Measurements from ENCODE around the gene SMCHD1. TPM values are rescaled to one million over a fixed set of nuclear protein-coding genes. Genes with fewer than 3 reads are reported as not detected.
"Not testable (repeated sequence)": the region's sequence is repeated elsewhere in the genome, so short reads cannot be mapped to it uniquely, and the experiment has no call there.

Gene SMCHD1
- total RNA-seq, 4 donors from 2014 or later = 41.0 to 179 (median 136) TPM

GRCh38 chr18:2823966-2824365, 168.4 kb downstream of the SMCHD1 start:
- in situ Hi-C loops (cut with MboI; ENCODE audit: low pct_ligation_motif_present in 1 of 4, low pct_unique_long_range_greater_than_20kb in 1 of 4, low sequenced_read_pairs in 3 of 4) (no loop called here), intact Hi-C loops (cut with DNase I; ENCODE audit: low total_unique reads) (no loop called here)
- TF ChIP-seq CTCF (IDR thresholded peaks at IDR 0.05) (no peak), POLR2AphosphoS5 (IDR thresholded peaks at IDR 0.05) (no peak), POLR2A (IDR thresholded peaks at IDR 0.05) (no peak), EP300 (IDR thresholded peaks at IDR 0.05; ENCODE audit: low read depth) (no peak)
- Histone ChIP-seq H3K4me3 (no peak overlapping the region), H3K36me3 (no peaks in the 10 kb centered on the region), H3K4me1 (no peaks in the 10 kb centered on the region), H3K27me3 (no peaks in the 10 kb centered on the region), H3K27ac (no peak overlapping the region), H3K9me3 (no peaks in the 10 kb centered on the region)
- 93 to 95% methylated on average over 2 of the region's 2 CpGs for WGBS, 2 donors (ENCODE audit: low coverage in 1 of 2)
- no peak for DNase-seq

- H3K27ac ChIP-seq = no peak overlapping the region
- no peaks in the 10 kb centered on the region for H3K4me1 ChIP-seq
- intact Hi-C loops (cut with DNase I; ENCODE audit: low total_unique reads) (no loop called here), in situ Hi-C loops (cut with MboI; ENCODE audit: low pct_ligation_motif_present in 1 of 4, low pct_unique_long_range_greater_than_20kb in 1 of 4, low sequenced_read_pairs in 3 of 4) (no loop called here)
- WGBS, 2 donors (ENCODE audit: low coverage in 1 of 2) = 58 to 78% methylated on average over 3 to 5 of the region's 5 CpGs
- H3K9me3 ChIP-seq = no peaks in the 10 kb centered on the region
- TF ChIP-seq EP300 (IDR thresholded peaks at IDR 0.05; ENCODE audit: low read depth) (no peak), POLR2AphosphoS5 (IDR thresholded peaks at IDR 0.05) (no peak), POLR2A (IDR thresholded peaks at IDR 0.05) (no peak), CTCF (IDR thresholded peaks at IDR 0.05) (no peak)
- H3K36me3 ChIP-seq = no peaks in the 10 kb centered on the region
- no peaks in the 10 kb centered on the region for H3K27me3 ChIP-seq
- DNase-seq = no peak
- H3K4me3 ChIP-seq = no peak overlapping the region
These were observed 169.3 kb downstream of the SMCHD1 start for GRCh38 chr18:2824865-2825264.

- no peak for TF ChIP-seq POLR2AphosphoS5 (IDR thresholded peaks at IDR 0.05)
- WGBS, 2 donors (ENCODE audit: low coverage in 1 of 2) = 67 to 82% methylated on average over 1 to 3 of the region's 3 CpGs
- Histone ChIP-seq H3K9me3 (no peaks in the 10 kb centered on the region), H3K4me1 (no peaks in the 10 kb centered on the region), H3K27me3 (no peaks in the 10 kb centered on the region), H3K4me3 (no peak overlapping the region), H3K27ac (no peak overlapping the region), H3K36me3 (no peaks in the 10 kb centered on the region)
- DNase-seq = no peak
- in situ Hi-C loops (cut with MboI; ENCODE audit: low pct_ligation_motif_present in 1 of 4, low pct_unique_long_range_greater_than_20kb in 1 of 4, low sequenced_read_pairs in 3 of 4) = no loop called here
- intact Hi-C loops (cut with DNase I; ENCODE audit: low total_unique reads) = no loop called here
These were observed 170.2 kb downstream of the SMCHD1 start for GRCh38 chr18:2825613-2826175.

- Histone ChIP-seq H3K9me3 (no peaks in the 10 kb centered on the region), H3K4me3 (no peak overlapping the region), H3K27me3 (no peaks in the 10 kb centered on the region), H3K4me1 (no peaks in the 10 kb centered on the region), H3K36me3 (no peaks in the 10 kb centered on the region), H3K27ac (peak overlapping the region in 1 of 4 donors; percentile 6)
- WGBS, 2 donors (ENCODE audit: low coverage in 1 of 2) = 73% methylated on average over 10 of the region's 10 CpGs; no CpG with 5 or more reads in 1 of the 2 donors
- intact Hi-C loops (cut with DNase I; ENCODE audit: low total_unique reads) = no loop called here
- no peak for TF ChIP-seq POLR2A (IDR thresholded peaks at IDR 0.05)
- no peak for TF ChIP-seq EP300 (IDR thresholded peaks at IDR 0.05; ENCODE audit: low read depth)
- in situ Hi-C loops (cut with MboI; ENCODE audit: low pct_ligation_motif_present in 1 of 4, low pct_unique_long_range_greater_than_20kb in 1 of 4, low sequenced_read_pairs in 3 of 4) = no loop called here
- no peak for DNase-seq
These were observed 171.1 kb downstream of the SMCHD1 start for GRCh38 chr18:2826581-2826980.

- in situ Hi-C loops (cut with MboI; ENCODE audit: low pct_ligation_motif_present in 1 of 4, low pct_unique_long_range_greater_than_20kb in 1 of 4, low sequenced_read_pairs in 3 of 4) (no loop called here), intact Hi-C loops (cut with DNase I; ENCODE audit: low total_unique reads) (no loop called here)
- no peaks in the 10 kb centered on the region for H3K36me3 ChIP-seq
- WGBS, 2 donors (ENCODE audit: low coverage in 1 of 2) = 67 to 77% methylated on average over 1 to 5 of the region's 5 CpGs
- no peak for DNase-seq
- H3K27me3 ChIP-seq = no peaks in the 10 kb centered on the region
- H3K27ac ChIP-seq = peak overlapping the region in 1 of 4 donors; percentile 6
- no peak overlapping the region for H3K4me3 ChIP-seq
- TF ChIP-seq POLR2A (IDR thresholded peaks at IDR 0.05) (no peak), CTCF (IDR thresholded peaks at IDR 0.05) (no peak), EP300 (IDR thresholded peaks at IDR 0.05; ENCODE audit: low read depth) (no peak), POLR2AphosphoS5 (IDR thresholded peaks at IDR 0.05) (no peak)
- H3K4me1 ChIP-seq = no peaks in the 10 kb centered on the region
- H3K9me3 ChIP-seq = no peaks in the 10 kb centered on the region
These were observed 171.5 kb downstream of the SMCHD1 start for GRCh38 chr18:2827061-2827460.

GRCh38 chr18:2836118-2836517, 180.6 kb downstream of the SMCHD1 start:
- in situ Hi-C loops (cut with MboI; ENCODE audit: low pct_ligation_motif_present in 1 of 4, low pct_unique_long_range_greater_than_20kb in 1 of 4, low sequenced_read_pairs in 3 of 4); H3K9me3 ChIP-seq; H3K4me3 ChIP-seq; H3K36me3 ChIP-seq; H3K4me1 ChIP-seq; DNase-seq; H3K27me3 ChIP-seq; H3K27ac ChIP-seq; intact Hi-C loops (cut with DNase I; ENCODE audit: low total_unique reads): not testable (repeated sequence)
- WGBS, 2 donors (ENCODE audit: low coverage in 1 of 2) = 84 to 100% methylated on average over 3 of the region's 3 CpGs

- H3K27me3 ChIP-seq; H3K4me3 ChIP-seq; H3K27ac ChIP-seq; DNase-seq; intact Hi-C loops (cut with DNase I; ENCODE audit: low total_unique reads); H3K36me3 ChIP-seq; in situ Hi-C loops (cut with MboI; ENCODE audit: low pct_ligation_motif_present in 1 of 4, low pct_unique_long_range_greater_than_20kb in 1 of 4, low sequenced_read_pairs in 3 of 4); H3K9me3 ChIP-seq; H3K4me1 ChIP-seq: not testable (repeated sequence)
These were observed 181.8 kb downstream of the SMCHD1 start for GRCh38 chr18:2837290-2837689.

Data from transverse colon (tissue), 4 donors.